Hepatic stellate cell (primary cell): Measurements from ENCODE around the gene NPLOC4.
A peak's percentile ranks its signal among the peaks of the same experiment; 100 is the strongest.

ENCODE experiments used
- DNase-seq: peaks from one replicate; pipeline ENCODE4 v3.0.0; 2011; ENCODE audit warnings: low spot score

The NPLOC4 gene

DNA sequence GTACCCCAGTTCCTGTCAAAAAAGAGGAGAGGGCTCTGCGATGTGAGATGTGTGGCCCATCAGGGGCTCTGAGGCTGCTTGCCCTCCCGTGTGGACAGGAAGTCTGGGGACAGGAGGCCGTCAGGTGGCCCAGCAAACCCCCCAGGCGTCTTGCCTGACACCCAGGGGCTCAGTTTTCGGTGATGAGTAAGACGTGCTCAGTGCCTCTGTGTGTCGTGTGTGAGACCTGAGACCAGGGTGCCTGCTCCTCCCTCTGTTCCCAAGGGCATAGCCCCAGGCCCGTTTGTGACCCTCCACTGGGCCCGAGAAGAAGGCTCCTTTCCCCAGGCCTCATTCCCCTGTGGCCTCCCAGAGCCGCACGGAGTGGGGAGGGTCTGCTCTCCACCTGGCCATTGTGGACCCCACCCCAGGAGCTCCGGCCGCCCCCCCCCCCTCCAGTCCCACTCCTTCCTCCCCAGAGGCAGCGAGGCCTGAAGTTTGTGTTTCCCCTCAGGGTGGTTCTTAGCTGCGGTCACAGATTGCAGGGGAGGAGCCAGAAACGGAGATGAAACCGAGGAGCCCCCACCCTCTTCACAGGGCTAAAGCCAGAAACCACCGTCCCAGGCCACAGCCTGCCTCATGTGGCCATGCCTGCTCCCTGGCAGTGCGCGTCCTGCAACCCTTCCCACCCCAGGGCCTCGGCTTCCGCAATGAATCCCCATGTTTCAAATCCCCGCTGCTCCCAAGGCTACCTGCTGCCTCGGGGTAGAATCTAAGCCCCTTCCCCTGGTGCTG lies 119.4 kb downstream of the NPLOC4 start:
- DNase-seq: peak; percentile 74

GRCh38 chr17:81517009-81517338 lies 119.9 kb downstream of the NPLOC4 start:
- no peak for DNase-seq

- no peak for DNase-seq
These were observed 120.5 kb downstream of the NPLOC4 start for GRCh38 chr17:81516439-81516838.

GRCh38 chr17:81515530-81516041 lies 121.3 kb downstream of the NPLOC4 start:
- DNase-seq: no peak

DNA sequence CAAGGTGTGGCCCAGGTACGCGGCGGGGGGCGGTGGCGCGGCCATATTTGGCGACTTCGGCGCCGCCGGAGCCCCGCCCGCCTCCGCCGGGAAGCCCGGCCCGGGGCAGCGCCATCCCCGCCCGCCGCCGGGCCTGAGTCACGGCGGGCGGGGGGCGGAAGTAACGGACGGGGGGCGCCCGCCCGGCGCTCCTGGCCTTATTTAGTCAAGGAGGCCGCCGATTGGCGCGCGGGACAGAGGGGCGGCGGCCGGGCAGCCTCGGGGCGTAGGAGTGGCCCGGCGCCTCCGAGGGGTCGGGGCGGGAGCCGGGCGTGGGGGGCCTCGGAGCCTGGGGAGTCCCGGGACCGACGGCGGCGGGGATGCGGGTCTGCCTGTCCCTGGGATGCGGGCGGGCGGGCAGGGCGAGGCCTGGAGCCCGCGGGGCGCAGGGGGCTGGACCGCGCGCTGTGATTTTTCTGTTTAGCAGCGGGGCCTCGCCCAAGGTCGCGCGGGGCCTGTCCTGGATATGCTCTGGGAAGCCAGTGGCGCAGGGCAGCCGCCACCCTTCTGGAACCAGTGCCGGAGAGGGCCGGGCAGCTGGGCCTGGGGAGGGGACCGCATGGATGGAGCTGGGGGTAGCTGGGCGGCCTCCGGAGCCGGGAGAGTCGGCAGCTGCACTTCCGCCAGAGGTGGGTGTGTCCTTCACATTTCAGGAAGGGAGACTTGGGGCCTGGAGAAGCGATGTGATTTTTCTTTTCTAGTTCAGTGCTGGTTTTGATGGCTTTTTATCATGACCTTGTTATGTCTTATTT lies 122.0 kb downstream of the NPLOC4 start:
- peak; percentile 85 for DNase-seq

DNA sequence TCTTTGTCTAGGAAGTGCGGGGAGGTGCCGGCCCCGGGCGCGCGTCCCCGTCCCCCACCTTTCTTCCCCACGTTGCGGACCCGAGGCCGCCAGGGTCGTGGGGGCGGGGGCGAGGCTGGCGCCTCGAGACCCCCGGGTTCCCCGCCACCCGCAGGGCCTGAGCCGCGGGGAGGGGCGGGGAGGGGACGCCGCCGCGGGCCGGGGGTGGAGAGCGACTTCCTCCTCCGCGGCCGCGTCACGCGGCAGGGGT lies 122.5 kb downstream of the NPLOC4 start:
- DNase-seq: no peak

GRCh38 chr17:81513753-81514488 lies 123.0 kb downstream of the NPLOC4 start:
- peak; percentile 73 for DNase-seq

GRCh38 chr17:81513372-81513752 lies 123.5 kb downstream of the NPLOC4 start:
- DNase-seq: no peak

DNA sequence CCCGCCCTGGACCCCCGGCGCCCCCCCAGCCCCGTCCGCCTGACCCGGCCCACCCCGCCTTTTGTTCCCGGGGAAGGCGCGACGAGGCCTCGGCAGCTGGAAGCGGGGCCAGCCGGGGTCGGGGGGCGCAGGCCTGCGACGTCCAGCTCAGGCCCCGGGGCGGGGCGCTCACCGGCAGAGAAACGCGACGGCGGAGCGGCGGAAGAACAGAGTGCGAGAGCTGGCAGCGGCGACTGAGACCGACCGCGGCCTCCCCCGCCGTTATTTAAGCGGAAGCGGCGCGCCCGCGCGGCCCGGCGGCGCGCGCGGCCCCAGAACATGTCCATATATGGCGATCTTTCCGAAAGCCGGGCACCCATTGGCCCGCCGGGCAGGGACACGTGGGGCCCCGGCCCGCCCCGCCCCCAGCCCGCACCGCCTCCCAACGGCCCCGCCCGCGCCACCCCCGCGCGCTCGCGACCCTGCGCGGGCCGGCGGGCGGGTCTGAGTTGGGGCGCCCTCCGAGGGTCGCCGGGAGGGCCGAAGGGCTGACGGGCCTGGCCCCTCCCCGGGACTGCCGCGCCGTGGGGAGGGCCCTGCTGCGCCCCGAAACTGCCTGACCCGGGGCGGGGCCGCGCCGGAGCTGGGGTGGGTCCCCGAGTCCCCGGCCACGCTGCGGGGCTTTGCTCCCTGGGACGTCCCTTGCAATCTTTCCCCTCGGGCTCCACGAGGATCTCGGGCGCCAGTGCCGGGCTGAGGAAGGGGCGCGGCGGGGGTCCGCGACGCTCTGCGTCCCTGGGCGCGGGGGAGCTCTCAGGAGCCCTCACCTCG lies 124.1 kb downstream of the NPLOC4 start, which contains the start of gene ACTG1:
ACTG1 (minus strand) TSS at position 238 of the 810 bp plus-strand sequence. CDS start 445 bp downstream, outside the sequence.
- peak; percentile 95 for DNase-seq

- DNase-seq: no peak
These were observed 124.9 kb downstream of the NPLOC4 start for GRCh38 chr17:81511804-81512561.

- no peak for DNase-seq
These were observed 125.4 kb downstream of the NPLOC4 start for GRCh38 chr17:81511554-81511803.

DNA sequence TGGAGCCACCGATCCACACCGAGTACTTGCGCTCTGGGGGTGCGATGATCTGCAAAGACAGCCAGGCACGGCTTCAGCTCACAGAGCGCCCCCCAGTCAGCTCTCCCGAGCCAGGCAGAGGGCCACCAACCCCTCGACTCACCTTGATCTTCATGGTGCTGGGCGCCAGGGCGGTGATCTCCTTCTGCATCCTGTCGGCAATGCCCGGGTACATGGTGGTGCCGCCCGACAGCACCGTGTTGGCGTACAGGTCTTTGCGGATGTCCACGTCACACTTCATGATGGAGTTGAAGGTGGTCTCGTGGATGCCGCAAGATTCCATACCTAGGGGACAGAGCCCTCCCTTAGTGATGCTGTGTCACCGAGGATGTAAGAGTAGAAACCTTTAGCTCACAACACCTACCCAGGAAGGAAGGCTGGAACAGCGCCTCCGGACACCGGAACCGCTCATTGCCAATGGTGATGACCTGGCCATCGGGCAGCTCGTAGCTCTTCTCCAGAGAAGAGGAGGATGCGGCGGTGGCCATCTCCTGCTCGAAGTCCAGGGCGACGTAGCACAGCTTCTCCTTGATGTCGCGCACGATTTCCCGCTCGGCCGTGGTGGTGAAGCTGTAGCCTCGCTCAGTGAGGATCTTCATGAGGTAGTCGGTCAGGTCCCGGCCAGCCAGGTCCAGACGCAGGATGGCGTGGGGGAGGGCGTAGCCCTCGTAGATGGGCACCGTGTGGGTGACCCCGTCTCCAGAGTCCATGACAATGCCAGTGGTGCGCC lies 125.9 kb downstream of the NPLOC4 start:
- no peak for DNase-seq

GRCh38 chr17:81509972-81510784 lies 126.7 kb downstream of the NPLOC4 start:
- DNase-seq: no peak

- no peak for DNase-seq
These were observed 127.5 kb downstream of the NPLOC4 start for GRCh38 chr17:81509207-81509971.

DNA sequence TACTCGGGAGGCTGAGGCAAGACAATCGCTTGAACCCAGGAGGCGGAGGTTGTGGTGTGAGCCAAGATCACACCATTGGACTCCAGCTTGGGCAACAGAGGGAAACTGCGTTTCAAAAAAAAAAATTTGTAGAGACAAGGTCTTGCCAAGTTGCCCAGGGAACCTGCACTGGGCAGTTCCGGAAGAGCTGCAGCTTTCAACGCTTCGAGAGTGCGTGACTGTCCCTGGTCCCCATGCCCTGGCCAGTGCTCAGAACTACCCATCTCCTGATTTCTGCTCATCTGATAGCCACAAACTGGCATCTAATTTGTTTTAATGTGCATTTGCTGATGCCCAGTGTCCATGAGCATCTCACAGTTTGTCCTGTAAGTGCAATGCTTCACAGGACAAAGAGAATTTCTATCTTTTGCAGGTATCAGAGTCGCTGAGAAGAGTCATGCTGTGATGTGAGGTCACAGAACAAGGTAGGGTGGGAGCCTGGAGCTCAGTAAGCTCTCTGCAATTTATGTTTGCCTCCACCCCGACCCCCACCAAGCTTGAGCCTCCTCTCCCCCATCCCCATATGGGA lies 128.2 kb downstream of the NPLOC4 start:
- no peak for DNase-seq
